ENCODE measurements around the gene TMEM14A.
"Not testable (repeated sequence)": the region's sequence is repeated elsewhere in the genome, so short reads cannot be mapped to it uniquely, and the experiment has no call there.

Gene TMEM14A

GRCh38 chr6:52694404-52694803 is 23.5 kb downstream of the TMEM14A start:
- DNase-seq, result no peak

DNA sequence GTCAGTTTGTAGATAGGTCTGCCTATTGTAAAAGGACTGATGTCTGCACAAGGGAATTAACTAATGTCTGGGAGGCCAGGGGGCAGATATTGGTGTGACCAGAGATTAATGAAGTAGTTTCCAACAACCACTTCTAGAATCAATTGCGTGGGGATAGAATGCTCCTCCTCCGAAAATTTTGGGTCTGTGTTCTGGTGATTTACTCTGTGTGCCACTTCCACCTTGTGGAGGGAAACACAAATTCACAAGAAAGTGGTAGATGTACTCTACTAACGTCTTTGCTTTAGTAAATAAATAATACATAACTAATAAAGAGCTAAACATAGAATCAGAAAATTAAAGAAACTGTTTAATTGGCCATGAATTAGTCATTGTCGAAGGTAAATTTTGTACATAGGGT is 25.5 kb downstream of the TMEM14A start:
- no peak for DNase-seq

- no peak for DNase-seq
Measured at GRCh38 chr6:52697903-52698302, 27.0 kb downstream of the TMEM14A start.

- no peak for DNase-seq
Measured at GRCh38 chr6:52704060-52704459, 33.1 kb downstream of the TMEM14A start.

DNA sequence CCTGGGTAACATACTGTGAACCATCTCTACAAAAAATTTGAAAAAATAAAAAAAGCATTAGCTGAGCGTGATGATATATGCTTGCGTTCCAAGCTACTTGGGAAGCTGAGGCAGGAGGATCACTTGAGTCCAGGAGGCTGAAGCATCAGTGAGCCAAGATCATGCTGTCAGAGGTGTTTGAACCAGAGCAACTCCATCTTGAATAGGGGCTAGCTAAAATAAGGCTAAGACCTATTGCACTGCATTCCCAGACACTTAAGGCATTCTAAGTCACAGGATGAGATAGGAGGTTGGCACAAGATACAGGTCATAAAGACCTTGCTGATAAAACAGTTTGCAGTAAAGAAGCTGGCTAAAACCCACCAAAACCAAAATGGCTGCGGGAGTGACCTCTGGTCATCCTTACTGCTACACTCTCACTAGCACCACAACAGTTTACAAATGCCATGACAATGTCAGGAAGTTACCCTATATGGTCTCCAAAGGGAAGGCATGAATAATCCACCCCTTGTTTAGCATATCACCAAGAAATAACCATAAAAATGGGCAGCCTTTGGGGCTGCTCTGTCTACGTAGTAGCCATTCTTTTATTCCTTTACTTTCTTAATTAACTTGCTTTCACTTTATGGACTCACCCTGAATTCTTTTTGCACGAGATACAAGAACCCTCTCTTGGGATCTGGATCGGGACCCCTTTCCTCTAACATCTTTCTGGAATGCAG is 34.0 kb downstream of the TMEM14A start:
- DNase-seq, result not testable (repeated sequence)

DNA sequence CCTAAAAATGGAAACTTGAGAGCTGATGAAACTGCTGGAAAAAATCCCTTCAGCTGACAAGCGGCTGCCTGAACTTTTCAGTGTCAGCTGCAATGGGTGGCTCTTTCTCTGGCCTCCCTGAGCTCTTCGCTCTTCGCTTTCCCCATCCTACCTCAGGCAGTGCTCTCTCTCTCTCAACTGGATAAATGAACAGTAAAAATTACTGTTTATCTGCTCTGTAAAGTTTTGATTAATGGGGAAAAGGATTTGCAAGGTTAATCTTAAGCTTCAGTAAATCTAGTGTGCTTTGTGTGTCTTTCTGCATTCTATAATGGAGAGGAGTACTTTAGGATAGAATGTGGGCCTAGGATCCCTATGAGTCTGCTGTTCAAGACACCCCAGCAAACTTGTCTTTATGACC is 35.1 kb downstream of the TMEM14A start:
- no peak for DNase-seq

GRCh38 chr6:52707963-52708680 is 37.2 kb downstream of the TMEM14A start:
- DNase-seq, result no peak

- no peak for DNase-seq
Measured at GRCh38 chr6:52712136-52712535, 41.2 kb downstream of the TMEM14A start.

DNA sequence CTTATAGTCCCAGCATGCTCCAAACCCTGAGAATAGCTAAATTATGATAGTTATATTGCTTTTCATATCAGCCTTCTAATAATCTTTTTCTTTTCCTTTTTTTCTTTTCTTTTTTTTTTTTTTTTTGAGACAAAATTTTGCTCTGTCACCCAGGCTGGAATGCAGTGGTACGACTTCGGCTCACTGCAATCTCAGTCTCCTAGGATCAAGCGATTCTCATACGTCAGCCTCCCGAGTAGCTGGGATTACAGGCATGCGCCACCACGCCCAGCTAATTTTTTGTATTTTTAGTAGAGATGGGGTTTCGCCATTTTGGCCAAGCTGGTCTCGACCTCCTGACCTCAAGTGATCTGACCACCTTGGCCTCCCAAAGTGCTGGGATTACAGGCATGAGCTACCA is 43.8 kb downstream of the TMEM14A start:
- not testable (repeated sequence) for DNase-seq

- DNase-seq, result no peak
Measured at GRCh38 chr6:52718550-52718949, 47.6 kb downstream of the TMEM14A start.

DNA sequence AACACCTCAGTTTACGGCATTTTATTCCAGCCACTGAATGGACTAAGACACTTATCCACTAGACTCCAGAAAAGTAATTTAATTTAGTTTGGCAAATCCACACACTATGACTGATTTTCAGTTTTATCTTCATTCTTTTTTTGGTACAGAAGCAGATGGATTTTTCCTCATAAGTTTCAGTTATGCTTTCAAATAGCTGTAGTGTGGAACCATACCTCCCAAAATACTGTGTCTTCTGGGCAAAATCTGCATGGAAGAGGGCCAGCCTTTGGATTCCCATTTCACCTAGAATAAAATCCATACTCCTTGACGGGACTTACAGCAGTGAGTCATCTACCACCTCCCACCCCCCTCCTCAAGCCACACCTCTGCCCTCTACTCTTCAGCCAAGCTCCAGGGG is 49.4 kb downstream of the TMEM14A start:
- DNase-seq, result no peak

GRCh38 chr6:52724042-52724405 is 53.1 kb downstream of the TMEM14A start:
- DNase-seq, result peak; percentile 13

- peak; percentile 21 for DNase-seq
Measured at GRCh38 chr6:52724406-52725121, 53.7 kb downstream of the TMEM14A start.

DNA sequence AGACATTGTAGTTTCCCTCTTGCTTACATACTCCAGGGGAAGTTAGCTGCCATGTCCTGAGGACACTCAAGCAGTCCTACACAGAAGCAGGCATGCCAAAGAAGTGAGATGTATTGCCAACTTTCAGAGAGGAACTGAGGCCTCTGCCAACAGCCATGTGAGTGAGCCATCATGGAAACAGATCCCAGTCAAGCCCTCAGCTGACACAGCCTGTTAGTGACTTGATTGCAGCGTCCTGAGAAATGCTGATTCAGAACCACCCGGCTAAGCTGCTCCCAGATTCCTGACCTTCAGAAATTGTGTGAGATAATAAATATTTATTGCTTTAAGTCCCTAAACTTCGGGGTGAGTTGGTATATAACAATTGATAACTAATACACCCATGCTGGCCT is 54.2 kb downstream of the TMEM14A start:
- no peak for DNase-seq

DNA sequence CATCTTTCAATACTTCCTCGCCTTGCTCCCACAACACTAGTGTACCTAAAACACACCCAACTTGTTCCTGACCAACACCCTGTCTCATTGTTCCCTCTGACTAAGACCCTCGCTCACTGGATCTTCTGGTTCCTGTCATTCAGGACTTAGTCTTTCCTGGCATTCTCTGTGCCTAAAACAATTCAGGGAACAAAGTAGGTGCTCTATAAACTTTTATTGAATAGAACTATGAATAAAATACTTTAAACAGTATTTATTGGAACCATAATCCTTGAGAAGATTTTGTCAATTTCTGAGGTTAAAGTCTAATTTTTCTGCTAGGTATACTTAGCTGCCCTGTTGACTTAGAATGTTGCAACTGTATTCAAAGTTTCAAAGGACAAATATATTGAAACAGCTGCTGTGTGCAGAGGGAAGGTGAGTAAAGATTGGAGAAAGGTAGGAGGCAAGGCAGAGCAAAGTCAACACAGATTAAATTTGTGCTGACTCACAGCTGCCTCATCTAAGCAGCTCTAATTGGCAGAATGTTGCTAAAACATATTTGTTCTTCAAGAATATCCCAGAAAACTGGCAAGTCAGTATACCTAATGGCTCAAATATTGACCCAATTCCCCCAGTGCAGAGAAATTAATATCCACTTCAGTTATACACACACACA is 54.8 kb downstream of the TMEM14A start:
- DNase-seq, result no peak

DNA sequence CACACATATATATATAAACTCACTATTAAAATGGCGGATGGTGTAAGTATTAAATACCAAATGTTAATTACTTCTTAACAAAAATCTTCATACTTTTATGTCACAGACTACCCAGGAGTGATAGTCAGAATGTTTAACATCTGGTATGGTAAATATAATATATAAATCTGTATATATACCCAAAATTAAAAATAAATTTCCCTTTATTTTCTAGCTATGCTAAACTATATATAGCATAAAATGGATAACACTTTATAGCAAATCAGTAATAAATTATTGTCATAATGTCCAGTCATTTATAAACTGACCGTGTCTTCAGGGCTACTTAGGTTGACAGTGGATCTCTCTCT is 55.3 kb downstream of the TMEM14A start:
- no peak for DNase-seq

DNA sequence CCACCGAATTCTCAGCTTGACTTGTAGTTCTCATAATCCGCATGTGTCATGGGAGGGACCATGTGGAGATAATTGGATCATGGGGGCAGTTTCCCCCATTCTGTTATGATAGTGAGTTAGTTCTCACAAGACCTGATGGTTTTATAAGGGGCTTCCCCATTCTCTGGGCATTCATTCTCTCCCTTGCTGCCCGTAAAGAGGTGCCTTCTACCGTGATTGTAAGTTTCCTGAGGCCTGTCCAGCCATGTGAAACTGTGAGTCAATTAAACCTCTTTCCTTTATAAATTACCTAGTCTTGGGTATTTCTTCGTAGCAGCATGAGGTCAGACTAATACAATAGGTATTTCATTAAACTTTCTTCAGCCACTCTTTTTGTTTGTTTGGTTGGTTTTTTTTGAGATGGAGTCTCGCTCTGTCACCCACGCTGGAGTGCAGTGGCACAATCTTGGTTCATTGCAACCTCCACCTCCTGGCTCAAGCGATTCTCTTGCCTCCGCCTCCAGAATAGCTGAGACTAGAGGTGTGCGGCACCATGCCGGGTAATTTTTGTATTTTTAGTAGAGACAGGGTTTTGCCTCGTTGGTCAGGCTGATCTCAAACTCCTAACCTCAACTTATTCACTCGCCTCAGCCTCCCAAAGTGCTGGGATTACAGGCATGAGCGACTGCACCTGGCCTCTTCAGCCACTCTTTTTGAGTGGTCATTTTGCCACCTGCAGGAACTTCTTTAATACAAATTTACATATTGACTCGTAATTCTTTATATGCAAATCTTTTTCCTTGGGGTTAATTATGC is 56.0 kb downstream of the TMEM14A start:
- DNase-seq, result no peak

GRCh38 chr6:52727908-52728307 is 57.0 kb downstream of the TMEM14A start:
- DNase-seq, result no peak

DNA sequence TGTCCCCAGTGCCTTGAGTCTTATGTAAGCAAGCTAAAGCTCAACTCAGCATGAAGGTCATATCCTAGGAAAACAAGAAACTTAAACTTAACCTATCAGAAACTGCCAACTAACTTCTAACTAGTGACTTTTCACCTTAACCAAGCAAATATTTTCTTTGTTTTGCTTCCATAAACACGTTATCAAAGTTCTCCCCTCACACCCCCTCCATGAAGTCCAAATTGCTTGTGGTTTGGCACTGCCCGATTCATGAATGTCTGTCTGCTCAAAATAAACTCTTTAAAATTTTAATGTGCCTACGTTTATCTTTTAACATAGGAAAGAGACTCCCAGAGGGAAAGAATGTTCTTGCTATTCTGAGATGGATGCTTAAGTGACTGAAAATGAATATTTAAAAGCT is 57.5 kb downstream of the TMEM14A start:
- no peak for DNase-seq

DNA sequence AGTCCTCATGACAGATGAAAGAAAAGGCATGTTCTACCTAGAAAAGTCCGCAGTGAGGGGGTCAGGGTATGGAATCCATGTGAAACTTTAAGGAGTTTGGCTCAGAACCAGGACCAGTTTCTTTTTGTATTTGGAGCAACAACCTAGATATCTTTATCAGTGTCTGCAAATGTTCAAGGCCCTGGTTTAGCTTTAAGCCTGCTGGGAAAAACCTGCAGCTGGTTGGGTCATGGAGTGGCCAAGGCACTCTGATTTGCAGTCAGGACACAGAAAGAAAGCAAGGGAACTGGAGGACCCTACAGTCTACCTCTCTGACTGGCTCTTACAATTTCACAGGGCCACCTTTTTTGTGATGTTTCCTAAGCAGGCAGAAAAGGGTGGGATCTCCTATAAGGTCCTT is 58.7 kb downstream of the TMEM14A start:
- DNase-seq, result no peak

- DNase-seq, result no peak
Measured at GRCh38 chr6:52731719-52732118, 60.8 kb downstream of the TMEM14A start.

DNA sequence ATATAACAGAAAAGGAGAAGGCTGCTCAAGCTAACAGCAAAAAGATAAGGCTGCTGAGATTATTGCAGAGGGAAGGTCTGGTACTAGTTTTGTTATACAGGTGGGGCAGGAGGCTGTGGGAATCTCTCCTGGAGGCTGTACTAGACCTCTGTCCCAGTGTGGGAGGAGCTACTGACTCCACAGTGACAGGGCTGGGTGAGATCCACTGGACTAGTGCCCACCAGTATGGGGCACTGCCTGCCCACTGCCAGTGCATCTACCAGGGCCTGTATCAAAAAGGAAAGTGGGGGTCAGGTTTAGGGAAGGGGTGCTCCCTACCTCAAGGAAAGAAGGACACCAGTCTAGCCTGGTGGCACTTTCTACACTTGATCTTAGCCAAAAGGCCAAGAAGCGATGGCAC is 62.3 kb downstream of the TMEM14A start:
- no peak for DNase-seq
